GM08714 (cell line): ENCODE results near the gene VPS13D.
"Not testable (repeated sequence)": the region's sequence is repeated elsewhere in the genome, so short reads cannot be mapped to it uniquely, and the experiment has no call there.

Experiments used
- H3K4me3 ChIP-seq: fragments of 200-500 bp; sonication (Bioruptor generic); 2 replicates; pipeline ENCODE4 v1.5.1; 2014; ENCODE audit warnings: mild to moderate bottlenecking, low read length, inconsistent platforms
- ZNF274 ChIP-seq: IDR thresholded peaks from 2 replicates; pipeline ENCODE4 v1.6.1; 2012; ENCODE audit warnings: mild to moderate bottlenecking, low read depth, low read length

The VPS13D gene

GRCh38 chr1:12305377-12305776 is 75.5 kb downstream of the VPS13D start:
- H3K4me3 ChIP-seq: no peak overlapping the region
- TF ChIP-seq ZNF274: no peak

GRCh38 chr1:12309783-12310742 is 80.2 kb downstream of the VPS13D start:
- H3K4me3 ChIP-seq: no peak overlapping the region
- no peak for TF ChIP-seq ZNF274

- no peak for TF ChIP-seq ZNF274
- H3K4me3 ChIP-seq: no peak overlapping the region
Measured at GRCh38 chr1:12314333-12314903, 84.6 kb downstream of the VPS13D start.

GRCh38 chr1:12315146-12315545 is 85.3 kb downstream of the VPS13D start:
- TF ChIP-seq ZNF274: no peak
- H3K4me3 ChIP-seq: no peak overlapping the region

GRCh38 chr1:12316331-12316730 is 86.5 kb downstream of the VPS13D start:
- no peak for TF ChIP-seq ZNF274
- no peak overlapping the region for H3K4me3 ChIP-seq

GRCh38 chr1:12320486-12320885 is 90.7 kb downstream of the VPS13D start:
- no peak for TF ChIP-seq ZNF274
- no peak overlapping the region for H3K4me3 ChIP-seq

GRCh38 chr1:12324423-12324822 is 94.6 kb downstream of the VPS13D start:
- no peak overlapping the region for H3K4me3 ChIP-seq
- no peak for TF ChIP-seq ZNF274

GRCh38 chr1:12324973-12325372 is 95.1 kb downstream of the VPS13D start:
- not testable (repeated sequence) for H3K4me3 ChIP-seq

GRCh38 chr1:12326986-12327385 is 97.2 kb downstream of the VPS13D start:
- TF ChIP-seq ZNF274: no peak
- H3K4me3 ChIP-seq: no peak overlapping the region

- no peak for TF ChIP-seq ZNF274
- H3K4me3 ChIP-seq: no peak overlapping the region
Measured at GRCh38 chr1:12327566-12327965, 97.7 kb downstream of the VPS13D start.

- no peak overlapping the region for H3K4me3 ChIP-seq
- TF ChIP-seq ZNF274: no peak
Measured at GRCh38 chr1:12333036-12333785, 103.4 kb downstream of the VPS13D start.

GRCh38 chr1:12335815-12336214 is 106.0 kb downstream of the VPS13D start:
- no peak overlapping the region for H3K4me3 ChIP-seq
- no peak for TF ChIP-seq ZNF274

- no peak overlapping the region for H3K4me3 ChIP-seq
- TF ChIP-seq ZNF274: no peak
Measured at GRCh38 chr1:12336413-12336812, 106.6 kb downstream of the VPS13D start.

GRCh38 chr1:12338017-12338416 is 108.2 kb downstream of the VPS13D start:
- H3K4me3 ChIP-seq: no peak overlapping the region
- no peak for TF ChIP-seq ZNF274

- H3K4me3 ChIP-seq: no peak overlapping the region
- TF ChIP-seq ZNF274: no peak
Measured at GRCh38 chr1:12338823-12339222, 109.0 kb downstream of the VPS13D start.
